ENCODE measurements around the gene HLA-DOA.

The HLA-DOA gene

DNA sequence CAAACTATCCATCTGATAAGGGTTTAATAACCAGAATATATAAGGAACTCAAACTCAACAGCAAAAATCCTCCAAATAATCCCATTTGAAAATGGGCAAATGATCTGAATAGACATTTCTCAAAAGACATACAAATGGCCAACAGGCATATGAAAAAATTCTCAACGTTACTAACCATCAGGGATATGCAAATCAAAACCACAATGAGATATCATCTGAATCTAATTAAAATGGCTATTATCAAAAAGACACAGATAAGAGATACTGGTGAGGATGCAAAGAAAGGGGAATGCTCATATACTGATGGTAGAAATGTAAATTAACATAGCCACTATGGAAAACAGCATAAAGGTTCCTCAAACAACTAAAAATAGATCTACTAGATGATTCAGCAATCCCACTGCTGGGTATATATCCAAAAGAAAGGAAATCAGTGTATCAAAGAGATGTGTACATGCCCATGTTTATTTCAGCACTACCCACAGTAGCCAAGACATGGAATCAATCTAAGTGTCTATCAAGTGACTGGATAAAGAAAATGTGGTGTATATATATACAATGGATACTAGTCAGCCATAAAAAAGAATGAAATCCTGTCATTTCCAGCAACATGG, 47.1 kb downstream of the HLA-DOA start:
- no peak for DNase-seq

DNA sequence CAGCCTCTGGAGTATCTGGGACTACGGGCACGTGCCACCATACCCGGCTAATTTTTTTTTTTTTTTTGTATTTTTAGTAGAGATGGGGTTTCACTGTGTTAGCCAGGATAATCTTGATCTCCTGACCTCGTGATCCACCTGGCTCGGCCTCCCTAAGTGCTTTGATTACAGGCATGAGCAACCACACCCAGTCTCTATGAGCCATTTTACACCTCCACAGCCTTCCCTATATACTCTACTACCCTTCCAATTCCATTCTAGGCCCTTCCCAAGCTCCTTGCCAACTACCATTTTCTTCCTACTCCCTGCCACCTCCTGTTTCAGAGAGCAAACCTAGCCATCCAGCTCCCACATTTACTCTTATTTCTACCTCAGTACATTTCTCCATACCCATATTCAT, 48.8 kb downstream of the HLA-DOA start:
- no peak for DNase-seq

DNA sequence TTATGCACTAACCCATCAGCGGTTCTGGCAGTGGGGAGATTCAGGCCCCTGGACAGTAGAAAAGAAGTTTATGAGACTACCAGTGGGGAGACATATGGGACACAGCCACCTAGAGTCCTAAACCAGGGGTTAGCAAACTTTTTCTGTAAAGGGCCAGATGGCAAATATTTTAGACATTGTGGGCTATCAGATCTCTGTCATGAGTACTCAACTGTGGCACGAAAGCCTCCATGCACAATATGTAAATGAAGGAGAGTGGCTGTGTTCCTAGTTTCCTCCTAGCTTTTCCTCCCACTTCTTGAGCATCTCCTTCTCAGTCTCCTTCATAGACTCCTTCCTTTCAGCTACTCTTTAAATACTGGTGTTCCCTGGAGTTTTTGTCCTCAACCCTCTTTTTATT, 53.2 kb downstream of the HLA-DOA start:
- no peak for DNase-seq

- no peak for DNase-seq
These were observed 54.2 kb downstream of the HLA-DOA start for GRCh38 chr6:32954986-32955802.

DNA sequence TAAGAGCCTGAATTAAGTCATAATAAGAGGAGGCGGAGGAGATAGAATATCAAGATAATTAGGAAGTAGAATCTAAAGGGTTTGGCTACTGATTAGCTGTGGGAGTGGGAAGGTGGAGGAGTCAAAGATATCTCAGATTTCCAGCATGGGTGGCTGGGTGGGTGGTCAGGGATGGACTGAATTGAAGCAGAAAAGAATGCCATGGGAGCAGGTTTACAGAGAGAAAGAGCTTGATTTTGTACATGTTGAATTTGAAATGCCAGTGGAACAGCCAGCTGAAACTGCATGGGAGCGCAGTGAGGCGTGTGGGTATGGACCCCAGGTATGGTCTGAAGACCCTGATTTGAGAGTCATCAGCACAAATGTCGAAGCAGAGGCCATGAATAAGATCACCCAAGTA, 55.1 kb downstream of the HLA-DOA start:
- DNase-seq: no peak
